SJCRH30 (cell line): ENCODE results near the gene HOXC10. TPM values are rescaled to one million over a fixed set of nuclear protein-coding genes. Genes with fewer than 3 reads are reported as not detected.

ENCODE experiments used
- DNase-seq, 2 experiments: peaks; one replicate each; pipeline ENCODE4 v3.0.0-alpha.2; 2015 to 2020
- H3K27ac ChIP-seq: fragments of 250-450 bp; sonication (Bioruptor Pico); 2 replicates; pipeline ENCODE4 v1.5.1; 2020; ENCODE audit warnings: mild to moderate bottlenecking, moderate library complexity
- H3K27me3 ChIP-seq: fragments of 250-450 bp; sonication (Bioruptor Pico); 2 replicates; pipeline ENCODE4 v1.5.1; 2020; ENCODE audit warnings: mild to moderate bottlenecking, moderate library complexity
- H3K36me3 ChIP-seq: fragments of 250-450 bp; sonication (Bioruptor Pico); 2 replicates; pipeline ENCODE4 v1.5.1; 2020; ENCODE audit warnings: mild to moderate bottlenecking, moderate library complexity
- H3K4me1 ChIP-seq: fragments of 250-450 bp; sonication (Bioruptor Pico); 2 replicates; pipeline ENCODE4 v1.5.1; 2020; ENCODE audit warnings: mild to moderate bottlenecking, moderate library complexity
- H3K4me3 ChIP-seq: fragments of 250-450 bp; sonication (Bioruptor Pico); 2 replicates; pipeline ENCODE4 v1.5.1; 2020; ENCODE audit warnings: mild to moderate bottlenecking, moderate library complexity
- H3K9me3 ChIP-seq: fragments of 250-450 bp; sonication (Bioruptor Pico); replicated peaks from 2 replicates; pipeline ENCODE4 v1.5.1; 2020; ENCODE audit warnings: mild to moderate bottlenecking, moderate library complexity
- total RNA-seq: library from RNA; depleted of rRNA; stranded (reverse); fragments of >200 nt; shearing (Covaris generic); gene quantifications from 2 replicates; pipeline ENCODE4 v1.2.3, GENCODE V29; 2014

Gene HOXC10
- total RNA-seq, 1 experiment from 2014 or later: 0.71 TPM

DNA sequence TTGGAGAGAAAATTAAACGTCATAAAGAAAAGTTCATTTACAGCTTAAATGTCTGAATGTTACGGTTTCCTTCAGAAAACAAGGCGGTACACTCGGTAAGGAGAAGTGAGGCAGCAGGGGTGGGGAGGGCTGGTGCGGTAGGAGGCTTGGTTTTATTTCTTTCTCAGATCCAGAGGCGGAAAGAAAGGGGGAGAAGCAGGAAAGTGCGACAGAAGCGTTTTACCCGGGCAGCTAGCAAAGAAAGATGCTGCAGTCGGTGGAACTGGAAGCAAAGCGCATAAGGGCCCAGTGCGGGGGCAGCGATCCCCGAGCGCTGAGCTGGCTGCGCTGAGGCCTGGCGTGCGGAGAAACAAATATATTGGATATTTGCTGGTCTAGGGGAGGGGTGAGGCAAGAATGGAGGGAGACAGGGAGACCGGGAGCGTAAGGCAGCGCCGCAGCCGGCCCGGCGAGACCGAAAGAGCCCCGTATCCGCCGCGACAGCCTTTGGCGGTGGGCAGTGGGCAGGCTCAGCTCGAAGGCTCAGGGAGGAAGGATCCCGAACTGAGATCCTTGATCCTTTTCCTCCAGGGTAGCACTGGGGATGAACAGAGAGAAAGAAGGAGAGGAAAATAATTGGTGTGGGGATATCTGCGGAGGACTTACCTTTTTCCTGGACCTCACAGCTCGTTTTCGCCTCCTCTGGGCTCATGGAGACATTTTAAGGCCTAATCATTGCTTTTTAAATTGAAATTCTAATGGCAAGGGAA is 18.4 kb upstream of the HOXC10 start:
- H3K36me3 ChIP-seq: no peaks in the 10 kb centered on the region
- DNase-seq: no peak
- H3K27ac ChIP-seq: no peak overlapping the region
- H3K27me3 ChIP-seq: peaks cover 3% of the 10 kb centered on the region; the same call in 1 of the 2 replicates
- no peaks in the 10 kb centered on the region for H3K9me3 ChIP-seq
- H3K4me1 ChIP-seq: no peaks in the 10 kb centered on the region
- H3K4me3 ChIP-seq: no peak overlapping the region

DNA sequence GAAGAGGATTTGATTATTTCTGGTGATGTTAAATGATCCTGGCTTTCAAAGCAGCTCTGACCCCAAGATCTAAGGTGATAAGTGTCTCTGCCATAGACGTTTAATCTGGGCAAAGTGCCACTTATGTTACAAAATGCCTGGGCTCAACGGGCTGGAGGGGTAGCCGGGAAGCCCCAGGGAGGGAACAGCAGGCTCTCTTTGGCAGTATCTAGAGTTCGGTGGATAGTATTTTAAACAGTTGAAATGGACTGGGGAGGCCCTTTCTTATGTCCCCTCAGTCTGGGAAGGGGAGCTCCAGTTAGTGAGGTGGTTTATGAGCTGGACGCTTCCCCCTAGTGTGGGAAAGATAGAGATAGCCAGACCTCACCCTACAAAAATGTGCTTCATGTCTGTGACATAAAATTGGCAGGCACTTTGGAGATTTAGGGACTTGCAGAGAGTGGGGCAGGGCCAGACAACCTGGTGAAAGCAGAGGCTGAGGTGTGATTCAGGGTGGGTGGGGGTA is 17.5 kb upstream of the HOXC10 start:
- Histone ChIP-seq H3K4me3 (no peak overlapping the region), H3K27ac (no peak overlapping the region), H3K36me3 (no peaks in the 10 kb centered on the region), H3K4me1 (no peaks in the 10 kb centered on the region), H3K27me3 (peaks cover 3% of the 10 kb centered on the region; the same call in 1 of the 2 replicates), H3K9me3 (no peaks in the 10 kb centered on the region)
- DNase-seq: no peak

DNA sequence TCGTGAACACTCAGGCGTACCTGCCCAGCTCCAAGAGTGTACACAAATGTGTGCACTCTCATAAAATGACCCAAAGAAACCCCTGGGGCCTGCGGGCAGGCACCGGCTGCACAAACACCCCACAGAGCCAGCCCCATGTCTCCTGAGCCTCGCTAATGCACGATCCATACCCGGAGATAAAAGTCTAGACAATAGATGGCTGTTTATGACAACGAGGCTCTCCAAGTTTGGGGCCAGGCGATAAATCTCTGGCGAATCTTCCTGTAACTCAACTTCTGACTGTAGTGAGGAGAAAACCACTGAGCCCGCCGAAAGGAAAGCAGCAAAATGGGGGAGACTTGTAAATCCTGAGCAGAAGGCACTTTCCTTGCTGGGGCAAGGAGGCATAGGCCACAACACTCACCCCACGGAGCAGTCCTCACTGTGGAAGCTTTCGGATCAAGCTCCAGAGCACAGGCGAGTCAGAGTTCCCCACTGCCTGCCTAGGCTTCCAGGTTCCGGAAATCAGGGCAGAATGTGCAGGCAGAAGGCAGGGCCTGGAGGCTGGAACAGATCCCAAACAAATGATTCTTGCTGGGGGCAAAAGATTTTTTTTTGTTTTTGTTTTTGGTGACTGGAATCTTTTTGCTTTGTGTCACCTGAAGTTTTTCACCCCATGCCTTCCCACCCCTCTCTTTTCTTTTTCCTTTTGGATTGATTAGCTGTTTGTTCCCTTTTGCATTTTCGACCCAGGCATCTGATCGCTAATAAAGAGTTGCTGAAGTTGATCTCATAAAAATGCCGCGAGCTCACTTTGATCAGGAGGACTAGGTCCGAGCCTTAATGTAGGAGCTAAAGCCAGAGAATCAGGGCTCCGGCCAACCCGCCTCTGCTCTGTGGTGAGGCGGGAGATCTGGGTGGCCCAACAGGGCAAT is 16.5 kb upstream of the HOXC10 start:
- Histone ChIP-seq H3K9me3 (no peaks in the 10 kb centered on the region), H3K4me3 (no peak overlapping the region), H3K4me1 (no peaks in the 10 kb centered on the region), H3K36me3 (no peaks in the 10 kb centered on the region), H3K27ac (no peak overlapping the region), H3K27me3 (peaks cover 3% of the 10 kb centered on the region; the same call in 1 of the 2 replicates)
- DNase-seq: no peak

DNA sequence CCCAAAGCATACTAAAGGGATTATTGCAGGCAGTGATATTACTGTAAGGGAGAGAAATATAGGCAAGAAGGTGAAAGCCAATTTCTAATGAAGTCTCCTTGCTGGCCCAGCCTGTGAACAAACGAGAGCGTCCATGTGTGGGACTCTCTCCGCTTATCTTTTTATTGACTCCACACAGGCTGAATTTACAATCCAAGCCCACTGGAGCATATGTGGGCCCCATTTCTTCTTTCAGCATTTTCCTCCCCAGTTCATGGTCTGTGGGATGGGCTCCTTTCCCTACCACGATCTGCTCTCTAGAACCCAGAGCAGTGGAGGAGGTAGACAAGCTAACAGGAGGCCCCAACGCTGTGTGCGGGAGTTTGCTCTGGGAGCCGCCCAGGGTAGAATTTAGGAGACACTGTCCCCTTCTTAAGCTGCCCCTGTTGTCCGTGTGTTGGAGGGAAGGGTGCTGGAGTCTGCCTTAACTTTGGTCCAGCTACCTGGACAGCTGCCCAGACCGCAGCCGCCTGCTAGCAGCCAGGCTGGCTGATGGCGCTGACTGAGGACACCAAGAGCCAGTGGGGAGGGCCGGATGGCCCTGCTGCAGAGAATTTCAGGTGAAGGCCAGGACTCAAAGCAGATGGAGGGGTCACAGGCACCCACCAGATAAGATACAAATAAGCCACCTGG is 15.2 kb upstream of the HOXC10 start:
- H3K9me3 ChIP-seq: no peaks in the 10 kb centered on the region
- H3K36me3 ChIP-seq: no peaks in the 10 kb centered on the region
- no peak overlapping the region for H3K27ac ChIP-seq
- H3K4me1 ChIP-seq: no peaks in the 10 kb centered on the region
- H3K27me3 ChIP-seq: peaks cover 3% of the 10 kb centered on the region; the same call in 1 of the 2 replicates
- peak in 1 of 2 experiments; percentile 23 for DNase-seq
- no peak overlapping the region for H3K4me3 ChIP-seq

DNA sequence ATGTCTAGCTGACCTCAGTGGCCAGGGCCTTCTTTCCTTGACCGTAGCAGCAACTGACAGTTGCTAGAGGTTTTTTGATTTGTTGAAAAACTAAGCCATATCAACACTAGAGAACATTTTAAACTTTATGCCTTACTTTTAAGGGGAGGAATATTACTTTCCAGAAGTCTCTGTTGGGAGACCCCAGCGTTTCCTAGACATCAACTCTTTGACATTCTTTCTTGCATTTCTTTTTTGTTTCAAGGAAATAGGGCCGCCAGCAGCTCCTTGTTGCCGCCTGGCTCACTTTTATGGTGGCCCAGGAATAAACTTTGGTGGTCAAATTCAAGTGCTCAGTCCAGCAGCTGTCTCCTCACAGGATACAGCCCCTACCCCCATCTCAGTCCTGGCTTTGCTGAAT is 14.5 kb upstream of the HOXC10 start:
- no peaks in the 10 kb centered on the region for H3K36me3 ChIP-seq
- DNase-seq: no peak
- no peak overlapping the region for H3K27ac ChIP-seq
- H3K27me3 ChIP-seq: peaks cover 3% of the 10 kb centered on the region; the same call in 1 of the 2 replicates
- H3K4me1 ChIP-seq: no peaks in the 10 kb centered on the region
- H3K9me3 ChIP-seq: no peaks in the 10 kb centered on the region
- no peak overlapping the region for H3K4me3 ChIP-seq

DNA sequence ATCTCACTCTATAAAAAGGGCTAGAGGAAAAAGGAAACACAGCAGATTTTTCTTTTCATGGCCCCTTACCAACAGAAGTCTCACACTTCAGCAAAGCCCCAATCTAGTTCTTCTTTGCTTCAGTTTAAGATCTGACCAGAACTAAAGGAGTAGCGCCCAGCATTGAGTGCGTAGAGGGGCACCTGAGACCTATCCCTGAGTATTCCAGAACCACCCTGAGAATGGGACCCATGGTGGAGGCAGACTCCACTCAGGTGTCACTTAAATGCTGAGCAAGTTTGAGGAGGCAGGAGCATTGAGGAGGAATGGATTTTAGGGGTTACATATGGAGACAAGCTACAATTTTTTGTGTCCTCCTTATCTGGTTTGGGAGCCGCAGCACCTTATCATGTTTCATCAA is 13.8 kb upstream of the HOXC10 start:
- no peaks in the 10 kb centered on the region for H3K9me3 ChIP-seq
- DNase-seq: no peak

DNA sequence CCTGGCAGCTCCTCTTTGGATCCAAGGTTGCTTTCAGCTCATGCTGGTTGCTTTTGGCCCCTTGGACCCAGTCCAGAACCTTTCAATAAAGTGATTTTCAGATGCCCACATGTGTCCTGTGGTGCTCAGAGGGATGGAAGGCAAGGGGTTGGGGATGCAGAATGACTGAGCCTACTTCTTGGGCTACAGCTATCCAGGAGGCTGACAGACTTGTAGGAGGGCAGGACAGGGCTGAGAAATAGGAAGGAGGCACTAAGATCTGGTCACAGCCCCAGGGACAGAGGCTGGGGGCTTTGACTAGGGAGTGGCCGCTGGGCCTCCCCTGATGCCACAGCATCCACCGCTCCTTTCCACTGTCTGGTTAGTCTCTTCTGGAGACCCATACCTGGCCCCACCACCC is 13.3 kb upstream of the HOXC10 start:
- no peaks in the 10 kb centered on the region for H3K4me1 ChIP-seq
- no peaks in the 10 kb centered on the region for H3K36me3 ChIP-seq
- H3K9me3 ChIP-seq: no peaks in the 10 kb centered on the region
- no peak overlapping the region for H3K27ac ChIP-seq
- peaks cover 3% of the 10 kb centered on the region; the same call in 1 of the 2 replicates for H3K27me3 ChIP-seq
- DNase-seq: no peak
- no peak overlapping the region for H3K4me3 ChIP-seq

More for the DNA sequence above, 13.8 kb upstream of the HOXC10 start:
- no peak overlapping the region for H3K27ac ChIP-seq
- no peaks in the 10 kb centered on the region for H3K4me1 ChIP-seq
- H3K27me3 ChIP-seq: peaks cover 3% of the 10 kb centered on the region; the same call in 1 of the 2 replicates
- H3K4me3 ChIP-seq: no peak overlapping the region
- H3K36me3 ChIP-seq: no peaks in the 10 kb centered on the region

DNA sequence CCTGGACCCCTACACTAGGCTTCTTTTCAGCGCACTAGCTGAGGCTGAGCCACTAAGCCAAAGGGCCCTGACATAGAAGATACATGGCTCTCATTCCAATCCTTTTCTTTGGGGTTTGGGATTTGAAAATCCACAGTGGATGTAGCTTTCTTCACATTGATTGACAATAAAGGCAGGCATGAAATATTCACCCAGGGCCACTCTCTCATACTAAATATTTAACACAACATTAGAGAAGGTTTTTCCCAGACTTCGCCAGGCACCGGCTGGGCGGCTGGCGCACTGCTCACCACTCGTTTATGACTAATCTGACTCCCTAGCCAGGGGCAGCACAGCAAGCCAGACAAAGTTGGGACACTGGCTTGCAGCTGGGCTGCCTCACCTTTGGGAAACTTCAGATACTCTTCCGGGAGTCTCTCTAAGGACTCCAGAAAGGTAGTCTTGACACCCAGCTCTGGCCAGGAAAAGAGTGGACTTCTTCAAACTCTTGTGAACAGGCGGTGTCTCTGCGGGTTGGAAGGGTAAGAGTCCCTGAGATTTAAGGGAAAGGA is 12.7 kb upstream of the HOXC10 start:
- no peak for DNase-seq
- H3K4me1 ChIP-seq: peaks cover under 1% of the 10 kb centered on the region; the same call in 1 of the 2 replicates
- H3K27ac ChIP-seq: no peak overlapping the region
- H3K36me3 ChIP-seq: no peaks in the 10 kb centered on the region
- no peaks in the 10 kb centered on the region for H3K9me3 ChIP-seq
- no peak overlapping the region for H3K4me3 ChIP-seq
- H3K27me3 ChIP-seq: peaks cover 3% of the 10 kb centered on the region; the same call in 1 of the 2 replicates

DNA sequence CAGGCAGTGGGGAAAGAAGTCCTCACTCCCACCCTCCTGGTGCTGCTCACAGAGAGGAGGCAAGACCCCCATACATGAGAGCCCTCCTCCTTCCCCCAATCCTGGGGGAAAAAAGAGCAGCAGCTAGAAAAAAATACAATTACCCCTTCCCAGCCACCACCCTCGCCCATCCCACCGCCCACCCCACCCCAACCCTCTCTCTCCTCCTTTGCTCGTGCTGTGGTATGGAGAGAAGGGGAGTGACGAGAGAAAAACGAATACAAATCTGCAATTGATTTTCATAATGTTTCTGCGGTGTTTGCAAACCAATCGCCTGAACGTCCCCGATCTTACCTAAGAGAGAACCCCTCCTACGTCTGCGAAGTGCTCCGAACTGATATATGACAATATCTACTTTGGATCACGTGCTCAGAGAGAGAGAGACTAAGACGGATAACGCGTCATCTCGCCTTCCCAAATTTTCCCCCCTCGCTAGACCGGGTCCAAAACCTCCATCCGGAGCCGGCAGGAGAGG is 12.2 kb upstream of the HOXC10 start, which contains the start of gene HOXC11:
TSS of gene HOXC11 (plus strand) at position 405 of the 514 bp plus-strand sequence. CDS start 116 bp downstream, outside the sequence.
- Histone ChIP-seq H3K36me3 (no peaks in the 10 kb centered on the region), H3K27ac (no peak within 1 kb of the TSS; the same call in 1 of the 2 replicates), H3K4me1 (peaks cover 3% of the 10 kb centered on the region; the same call in 1 of the 2 replicates), H3K4me3 (peak within 1 kb of the TSS; percentile 80), H3K9me3 (no peaks in the 10 kb centered on the region), H3K27me3 (peaks cover 3% of the 10 kb centered on the region; the same call in 1 of the 2 replicates)
- no peak for DNase-seq

DNA sequence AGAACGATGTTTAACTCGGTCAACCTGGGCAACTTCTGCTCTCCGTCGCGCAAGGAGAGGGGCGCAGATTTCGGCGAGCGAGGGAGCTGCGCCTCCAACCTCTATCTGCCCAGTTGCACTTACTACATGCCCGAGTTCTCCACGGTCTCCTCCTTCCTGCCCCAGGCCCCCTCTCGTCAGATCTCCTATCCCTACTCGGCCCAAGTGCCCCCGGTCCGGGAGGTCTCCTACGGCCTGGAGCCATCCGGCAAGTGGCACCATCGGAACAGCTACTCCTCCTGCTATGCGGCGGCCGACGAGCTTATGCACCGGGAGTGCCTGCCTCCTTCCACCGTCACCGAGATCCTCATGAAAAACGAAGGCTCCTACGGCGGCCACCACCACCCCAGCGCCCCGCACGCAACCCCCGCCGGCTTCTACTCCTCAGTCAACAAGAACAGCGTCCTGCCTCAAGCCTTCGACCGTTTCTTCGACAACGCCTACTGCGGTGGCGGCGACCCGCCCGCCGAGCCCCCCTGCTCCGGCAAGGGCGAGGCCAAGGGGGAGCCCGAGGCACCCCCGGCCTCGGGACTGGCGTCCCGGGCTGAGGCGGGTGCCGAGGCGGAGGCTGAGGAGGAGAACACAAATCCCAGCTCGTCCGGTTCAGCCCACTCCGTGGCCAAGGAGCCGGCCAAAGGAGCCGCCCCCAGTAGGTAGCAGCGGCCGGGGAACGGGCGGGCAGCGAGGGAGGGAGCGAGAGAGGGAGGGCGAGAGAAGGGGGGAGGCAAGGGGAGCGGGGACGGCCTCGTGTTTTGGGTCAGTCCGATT is 11.5 kb upstream of the HOXC10 start:
- Histone ChIP-seq H3K27me3 (peaks cover under 1% of the 10 kb centered on the region; the same call in 1 of the 2 replicates), H3K4me1 (peaks cover 3% of the 10 kb centered on the region; the same call in 1 of the 2 replicates), H3K27ac (no peak overlapping the region; the same call in 1 of the 2 replicates), H3K4me3 (peak overlapping the region; percentile 80), H3K36me3 (no peaks in the 10 kb centered on the region), H3K9me3 (no peaks in the 10 kb centered on the region)
- DNase-seq: peak; percentile 30 to 37

DNA sequence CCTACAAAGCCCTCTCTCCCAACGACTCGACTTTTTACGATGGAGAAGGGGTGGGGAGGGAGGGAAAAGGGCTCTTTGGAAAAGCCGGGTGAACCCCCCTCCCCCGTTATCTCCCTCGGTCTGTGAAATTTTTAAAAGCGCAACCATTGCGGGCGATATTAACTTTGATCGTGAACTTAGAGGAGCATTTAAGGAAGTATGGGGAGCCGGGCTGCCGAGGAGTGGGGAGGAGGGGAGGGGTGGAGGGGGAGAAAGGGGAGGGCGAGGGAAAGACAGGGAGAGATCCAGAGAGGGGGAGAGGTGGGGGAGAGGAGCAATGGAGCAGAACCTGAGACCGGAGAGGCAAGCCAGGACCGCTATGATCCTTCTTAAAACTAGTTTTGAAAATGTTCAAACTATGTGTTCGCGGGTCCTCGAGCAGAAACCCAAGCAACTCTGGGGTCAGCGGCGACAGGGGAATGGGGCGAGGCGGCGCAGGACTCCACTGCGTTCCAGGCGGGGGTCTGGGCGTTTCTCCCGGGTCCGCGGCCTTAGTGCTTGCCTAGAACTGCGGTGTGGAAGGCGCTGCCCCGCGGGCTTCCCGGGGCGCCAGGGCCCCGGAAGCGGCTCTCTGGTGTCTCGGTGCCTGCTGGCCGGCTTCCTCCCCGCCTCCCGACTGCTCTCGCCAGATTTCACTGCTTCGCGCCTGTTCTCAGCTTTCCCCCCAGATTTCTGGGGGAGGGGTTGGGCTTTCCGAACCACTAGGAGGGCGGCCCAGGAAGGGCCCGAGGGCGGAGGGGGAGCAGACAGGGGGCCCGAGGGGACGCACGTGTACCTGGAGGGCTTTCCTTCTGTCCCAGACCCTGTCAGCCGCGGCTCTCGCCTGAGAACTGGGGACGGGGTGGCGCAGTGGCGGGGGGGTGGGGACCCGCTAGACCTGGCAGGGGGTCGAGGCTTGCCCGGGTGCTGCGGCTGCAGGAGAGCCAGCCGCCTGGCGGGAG is 10.6 kb upstream of the HOXC10 start, which contains the start of gene HOTAIR:
TSS of gene HOTAIR (minus strand) at position 871 of the 980 bp plus-strand sequence.
- Histone ChIP-seq H3K36me3 (no peaks in the 10 kb centered on the region), H3K27me3 (no peaks in the 10 kb centered on the region; the same call in 1 of the 2 replicates), H3K4me1 (peaks cover 3% of the 10 kb centered on the region; the same call in 1 of the 2 replicates), H3K9me3 (no peaks in the 10 kb centered on the region), H3K27ac (peak within 1 kb of the TSS; percentile 78), H3K4me3 (peak within 1 kb of the TSS; percentile 80)
- DNase-seq: peak; percentile 76 to 78

DNA sequence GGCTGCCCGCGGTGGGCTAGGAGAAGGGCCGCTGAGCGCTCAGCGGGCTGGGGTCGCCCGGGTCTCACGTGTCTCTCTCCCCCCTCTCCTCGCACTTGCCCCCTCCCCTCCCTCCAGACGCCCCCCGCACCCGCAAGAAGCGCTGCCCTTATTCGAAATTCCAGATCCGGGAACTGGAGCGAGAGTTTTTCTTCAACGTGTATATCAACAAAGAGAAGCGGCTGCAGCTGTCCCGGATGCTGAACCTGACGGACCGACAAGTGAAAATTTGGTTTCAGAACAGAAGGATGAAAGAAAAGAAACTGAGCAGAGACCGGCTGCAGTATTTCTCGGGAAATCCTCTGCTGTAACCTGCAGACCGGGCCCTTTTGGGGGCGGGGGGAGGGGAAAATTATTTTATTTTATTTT is 9.9 kb upstream of the HOXC10 start:
- Histone ChIP-seq H3K27me3 (peaks cover 5% of the 10 kb centered on the region), H3K4me1 (peaks cover 3% of the 10 kb centered on the region; the same call in 1 of the 2 replicates), H3K9me3 (no peaks in the 10 kb centered on the region), H3K4me3 (peak overlapping the region; percentile 80), H3K27ac (peak overlapping the region; percentile 78), H3K36me3 (no peaks in the 10 kb centered on the region)
- DNase-seq: peak; percentile 36 to 48
